ENCODE measurements around the gene PPA1. TPM values are rescaled to one million over a fixed set of nuclear protein-coding genes. Genes with fewer than 3 reads are reported as not detected.
A peak's percentile ranks its signal among the peaks of the same experiment; 100 is the strongest.

The PPA1 gene
- total RNA-seq, 1 experiment from 2014 or later, result 351 TPM

- intact Hi-C loops (cut with micrococcal nuclease; ENCODE audit: unreplicated experiment), result no loop called here
- BruUV-seq (replicated peaks), result no TSS peak
- H3K4me1 ChIP-seq (ENCODE audit: insufficient read depth, low read length, poor library complexity, severe bottlenecking), result peaks cover 4% of the 10 kb centered on the region
- no peak for DNase-seq (ENCODE audit: low spot score)
- no peak overlapping the region for H3K4me3 ChIP-seq (ENCODE audit: low read depth, low read length, poor library complexity, severe bottlenecking)
- CTCF ChIA-PET, result no interaction called here
- H3K36me3 ChIP-seq (ENCODE audit: insufficient read depth, low read length, poor library complexity, severe bottlenecking), result no peaks in the 10 kb centered on the region
- no peak overlapping the region for H3K27ac ChIP-seq (ENCODE audit: low read depth, low read length, poor library complexity, severe bottlenecking)
- POLR2A ChIA-PET (ENCODE audit: low non-redundant PET), result no interaction called here
- H3K27me3 ChIP-seq (replicated peaks; ENCODE audit: insufficient read depth, low read depth, low read length, poor library complexity), result no peaks in the 10 kb centered on the region
- H3K9me3 ChIP-seq (ENCODE audit: low read depth, low read length, poor library complexity, severe bottlenecking), result peaks cover 5% of the 10 kb centered on the region
- TF ChIP-seq, protein P1, sequence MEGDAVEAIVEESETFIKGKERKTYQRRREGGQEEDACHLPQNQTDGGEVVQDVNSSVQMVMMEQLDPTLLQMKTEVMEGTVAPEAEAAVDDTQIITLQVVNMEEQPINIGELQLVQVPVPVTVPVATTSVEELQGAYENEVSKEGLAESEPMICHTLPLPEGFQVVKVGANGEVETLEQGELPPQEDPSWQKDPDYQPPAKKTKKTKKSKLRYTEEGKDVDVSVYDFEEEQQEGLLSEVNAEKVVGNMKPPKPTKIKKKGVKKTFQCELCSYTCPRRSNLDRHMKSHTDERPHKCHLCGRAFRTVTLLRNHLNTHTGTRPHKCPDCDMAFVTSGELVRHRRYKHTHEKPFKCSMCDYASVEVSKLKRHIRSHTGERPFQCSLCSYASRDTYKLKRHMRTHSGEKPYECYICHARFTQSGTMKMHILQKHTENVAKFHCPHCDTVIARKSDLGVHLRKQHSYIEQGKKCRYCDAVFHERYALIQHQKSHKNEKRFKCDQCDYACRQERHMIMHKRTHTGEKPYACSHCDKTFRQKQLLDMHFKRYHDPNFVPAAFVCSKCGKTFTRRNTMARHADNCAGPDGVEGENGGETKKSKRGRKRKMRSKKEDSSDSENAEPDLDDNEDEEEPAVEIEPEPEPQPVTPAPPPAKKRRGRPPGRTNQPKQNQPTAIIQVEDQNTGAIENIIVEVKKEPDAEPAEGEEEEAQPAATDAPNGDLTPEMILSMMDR (conservative IDR thresholded peaks at IDR 0.05; ENCODE audit: low read depth, low read length), result no peak
- TF ChIP-seq EZH2 (IDR thresholded peaks at IDR 0.05; ENCODE audit: borderline replicate concordance, low read depth, low read length, poor library complexity, severe bottlenecking), result no peak
These were observed 44.3 kb upstream of the PPA1 start for GRCh38 chr10:70277396-70278030.

GRCh38 chr10:70274643-70275042, 41.4 kb upstream of the PPA1 start:
- Histone ChIP-seq H3K36me3 (ENCODE audit: insufficient read depth, low read length, poor library complexity, severe bottlenecking) (no peaks in the 10 kb centered on the region), H3K27ac (ENCODE audit: low read depth, low read length, poor library complexity, severe bottlenecking) (no peak overlapping the region), H3K27me3 (replicated peaks; ENCODE audit: insufficient read depth, low read depth, low read length, poor library complexity) (no peaks in the 10 kb centered on the region), H3K4me3 (ENCODE audit: low read depth, low read length, poor library complexity, severe bottlenecking) (no peak overlapping the region), H3K9me3 (ENCODE audit: low read depth, low read length, poor library complexity, severe bottlenecking) (peaks cover 5% of the 10 kb centered on the region), H3K4me1 (ENCODE audit: insufficient read depth, low read length, poor library complexity, severe bottlenecking) (no peaks in the 10 kb centered on the region)
- TF ChIP-seq, protein P1 (conservative IDR thresholded peaks at IDR 0.05; ENCODE audit: low read depth, low read length), result no peak
- no peak for TF ChIP-seq EZH2 (IDR thresholded peaks at IDR 0.05; ENCODE audit: borderline replicate concordance, low read depth, low read length, poor library complexity, severe bottlenecking)
- ChIA-PET POLR2A (ENCODE audit: low non-redundant PET) (no interaction called here), CTCF (no interaction called here)
- no TSS peak for BruUV-seq (replicated peaks)
- DNase-seq (ENCODE audit: low spot score), result no peak
- intact Hi-C loops (cut with micrococcal nuclease; ENCODE audit: unreplicated experiment), result loop anchor here (5.0 kb wide), 1 partner anchor 88 kb away; no protein-coding TSS in a partner anchor

GRCh38 chr10:70272925-70273316, 39.7 kb upstream of the PPA1 start:
- Histone ChIP-seq H3K27me3 (replicated peaks; ENCODE audit: insufficient read depth, low read depth, low read length, poor library complexity) (no peaks in the 10 kb centered on the region), H3K4me1 (ENCODE audit: insufficient read depth, low read length, poor library complexity, severe bottlenecking) (no peaks in the 10 kb centered on the region), H3K27ac (ENCODE audit: low read depth, low read length, poor library complexity, severe bottlenecking) (no peak overlapping the region), H3K36me3 (ENCODE audit: insufficient read depth, low read length, poor library complexity, severe bottlenecking) (no peaks in the 10 kb centered on the region), H3K4me3 (ENCODE audit: low read depth, low read length, poor library complexity, severe bottlenecking) (no peak overlapping the region), H3K9me3 (ENCODE audit: low read depth, low read length, poor library complexity, severe bottlenecking) (peaks cover 5% of the 10 kb centered on the region)
- BruUV-seq (replicated peaks), result no TSS peak
- intact Hi-C loops (cut with micrococcal nuclease; ENCODE audit: unreplicated experiment), result loop anchor here (5.0 kb wide), 1 partner anchor 89 kb away; no protein-coding TSS in a partner anchor
- POLR2A ChIA-PET (ENCODE audit: low non-redundant PET), result interaction anchor here (0.6 kb wide), 1 partner anchor 93 kb away, joined by 3 read pairs; no protein-coding TSS in a partner anchor
- CTCF ChIA-PET, result interaction anchor here (0.7 to 1.3 kb wide), 4 partner anchors 16 to 127 kb away, joined by 3 to 7 read pairs (median 4); partner anchors contain the start of gene TYSND1
- peak; percentile 41 for DNase-seq (ENCODE audit: low spot score)
- TF ChIP-seq EZH2 (IDR thresholded peaks at IDR 0.05; ENCODE audit: borderline replicate concordance, low read depth, low read length, poor library complexity, severe bottlenecking), result no peak
- TF ChIP-seq, protein P1 (conservative IDR thresholded peaks at IDR 0.05; ENCODE audit: low read depth, low read length), result peak; percentile 62

Data from A673 (cell line).